ENCODE measurements around the gene GLCE.

GLCE gene

GRCh38 chr15:69170597-69170996 lies 10.2 kb downstream of the GLCE start (continued):
- TF ChIP-seq ISL1 (CRISPR knock-in tag; IDR thresholded peaks at IDR 0.05) = no peak

DNA sequence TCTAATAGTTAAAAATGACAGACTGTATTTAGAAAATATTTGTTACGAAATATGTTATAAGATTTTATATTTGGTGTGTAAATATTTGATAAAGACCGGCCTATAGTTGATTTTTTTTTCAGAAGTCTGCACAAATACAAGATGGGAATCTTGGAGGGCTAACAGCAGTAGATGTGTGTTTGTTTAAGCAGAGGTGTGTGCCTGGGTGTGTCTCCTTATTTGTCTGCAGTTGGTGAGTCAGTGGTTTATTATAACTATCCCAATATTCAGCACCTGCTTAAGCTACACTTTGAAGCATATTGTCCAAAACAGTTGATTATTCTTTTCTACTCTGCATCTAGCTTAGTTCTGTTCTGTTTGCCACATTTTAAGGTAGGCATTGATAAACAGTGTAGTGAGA lies 12.4 kb downstream of the GLCE start:
- no peak for TF ChIP-seq ESRRG (CRISPR knock-in tag; IDR thresholded peaks at IDR 0.05)
- no peak for TF ChIP-seq PPARA (CRISPR knock-in tag; IDR thresholded peaks at IDR 0.05; ENCODE audit: borderline replicate concordance)
- TF ChIP-seq, protein P1, sequence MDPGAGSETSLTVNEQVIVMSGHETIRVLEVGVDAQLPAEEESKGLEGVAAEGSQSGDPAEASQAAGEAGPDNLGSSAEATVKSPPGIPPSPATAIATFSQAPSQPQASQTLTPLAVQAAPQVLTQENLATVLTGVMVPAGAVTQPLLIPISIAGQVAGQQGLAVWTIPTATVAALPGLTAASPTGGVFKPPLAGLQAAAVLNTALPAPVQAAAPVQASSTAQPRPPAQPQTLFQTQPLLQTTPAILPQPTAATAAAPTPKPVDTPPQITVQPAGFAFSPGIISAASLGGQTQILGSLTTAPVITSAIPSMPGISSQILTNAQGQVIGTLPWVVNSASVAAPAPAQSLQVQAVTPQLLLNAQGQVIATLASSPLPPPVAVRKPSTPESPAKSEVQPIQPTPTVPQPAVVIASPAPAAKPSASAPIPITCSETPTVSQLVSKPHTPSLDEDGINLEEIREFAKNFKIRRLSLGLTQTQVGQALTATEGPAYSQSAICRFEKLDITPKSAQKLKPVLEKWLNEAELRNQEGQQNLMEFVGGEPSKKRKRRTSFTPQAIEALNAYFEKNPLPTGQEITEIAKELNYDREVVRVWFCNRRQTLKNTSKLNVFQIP (CRISPR knock-in tag; IDR thresholded peaks at IDR 0.05; ENCODE audit: borderline replicate concordance, low read depth) = no peak
- TF ChIP-seq CSDC2 (CRISPR knock-in tag; IDR thresholded peaks at IDR 0.05) = no peak
- no peak for TF ChIP-seq TSHZ2 (CRISPR knock-in tag; IDR thresholded peaks at IDR 0.05)
- TF ChIP-seq GLIS3 (CRISPR knock-in tag; IDR thresholded peaks at IDR 0.05) = no peak
- TF ChIP-seq OSR1 (CRISPR knock-in tag; IDR thresholded peaks at IDR 0.05) = no peak
- no peak for TF ChIP-seq ZNF565 (CRISPR knock-in tag; conservative IDR thresholded peaks at IDR 0.05; ENCODE audit: low read depth)
- ATAC-seq = no peak

GRCh38 chr15:69175536-69175935 lies 15.1 kb downstream of the GLCE start:
- ATAC-seq = no peak
- TF ChIP-seq ZFP30 (CRISPR knock-in tag; IDR thresholded peaks at IDR 0.05) = no peak
- TF ChIP-seq ZNF8 (CRISPR knock-in tag; IDR thresholded peaks at IDR 0.05) = no peak
- no peak for TF ChIP-seq GLIS3 (CRISPR knock-in tag; IDR thresholded peaks at IDR 0.05)
- TF ChIP-seq SNAI2 (CRISPR knock-in tag; IDR thresholded peaks at IDR 0.05) = no peak
- TF ChIP-seq BACH2 (CRISPR knock-in tag; IDR thresholded peaks at IDR 0.05; ENCODE audit: borderline replicate concordance) = no peak
- TF ChIP-seq CREB5 (CRISPR knock-in tag; IDR thresholded peaks at IDR 0.05; ENCODE audit: low read depth) = no peak
- no peak for TF ChIP-seq TOX (CRISPR knock-in tag; IDR thresholded peaks at IDR 0.05; ENCODE audit: borderline replicate concordance)

DNA sequence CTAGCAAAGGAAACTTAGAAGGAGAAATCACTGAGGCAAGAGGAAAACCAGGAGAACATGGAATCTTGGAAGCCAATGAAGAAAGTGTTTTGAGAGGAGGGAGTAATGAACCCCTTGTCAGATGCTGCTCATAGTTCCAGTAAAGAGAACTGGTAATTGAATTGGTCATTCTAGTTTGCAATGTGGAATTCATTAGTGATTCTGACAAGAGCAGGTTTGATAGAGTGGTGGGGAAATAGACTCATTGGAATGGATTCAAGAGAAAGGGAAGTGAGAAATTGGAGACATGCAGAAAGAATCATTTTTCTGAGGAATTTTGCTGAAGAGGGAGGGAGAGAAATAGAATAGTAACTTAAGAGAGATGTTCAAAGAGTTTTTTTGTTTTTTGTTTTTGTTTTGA lies 21.0 kb downstream of the GLCE start:
- TF ChIP-seq ISL1 (CRISPR knock-in tag; IDR thresholded peaks at IDR 0.05) = peak; percentile 34; the same call in 1 of the 2 replicates
- TF ChIP-seq ZFP3 (CRISPR knock-in tag; IDR thresholded peaks at IDR 0.05) = peak; percentile 22; the same call in 1 of the 2 replicates
- TF ChIP-seq ZFP30 (CRISPR knock-in tag; IDR thresholded peaks at IDR 0.05) = 0 out of 2 replicates have a peak, but pooled peaks have one; percentile 46
- no peak for TF ChIP-seq ESRRG (CRISPR knock-in tag; IDR thresholded peaks at IDR 0.05)
- TF ChIP-seq CREB5 (CRISPR knock-in tag; IDR thresholded peaks at IDR 0.05; ENCODE audit: low read depth) = no peak
- TF ChIP-seq TOX (CRISPR knock-in tag; IDR thresholded peaks at IDR 0.05; ENCODE audit: borderline replicate concordance) = no peak
- peak; percentile 90 for ATAC-seq

DNA sequence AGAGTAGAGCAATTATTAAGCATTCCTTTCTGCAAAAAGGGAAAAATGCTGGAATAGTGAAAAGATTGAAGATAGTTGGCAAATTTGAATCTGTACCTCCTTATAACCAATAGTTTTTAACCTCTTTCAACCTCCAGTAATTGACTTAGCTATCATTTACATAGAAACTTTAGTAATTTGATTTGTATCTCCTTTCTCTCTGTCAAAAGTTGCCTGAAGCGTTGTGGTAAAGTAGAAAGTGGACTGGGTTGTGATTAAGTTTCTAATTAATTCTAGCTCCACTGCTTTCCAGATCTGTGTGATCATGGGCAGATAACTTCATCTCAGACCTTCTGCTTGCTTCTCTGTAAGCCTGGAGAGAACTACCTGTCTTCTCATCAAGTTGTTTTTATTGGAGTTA lies 24.8 kb downstream of the GLCE start:
- TF ChIP-seq SNAI2 (CRISPR knock-in tag; IDR thresholded peaks at IDR 0.05) (no peak), BACH2 (CRISPR knock-in tag; IDR thresholded peaks at IDR 0.05; ENCODE audit: borderline replicate concordance) (no peak), TOX (CRISPR knock-in tag; IDR thresholded peaks at IDR 0.05; ENCODE audit: borderline replicate concordance) (no peak)
- TF ChIP-seq, protein P1 (CRISPR knock-in tag; IDR thresholded peaks at IDR 0.05; ENCODE audit: borderline replicate concordance, low read depth) = no peak
- ATAC-seq = no peak

Data from SK-N-SH treated with all-trans-retinoic acid at 6 μM for 48 hours (cell line).